Activated CD4-positive, alpha-beta T cell treated with anti-CD3 and anti-CD28 coated beads, Interleukin-10, Interleukin-2, amounts not matched to agents 100 ng/mL and 50 ng/mL, durations not matched to agents 16 hours and 8 hours (primary cell): ENCODE results near the gene CA11.
"Not testable (repeated sequence)": the region's sequence is repeated elsewhere in the genome, so short reads cannot be mapped to it uniquely, and the experiment has no call there.

Experiments used
- DNase-seq: peaks from one replicate; pipeline ENCODE4 v3.0.0-alpha.2; 2020

CA11 gene

DNA sequence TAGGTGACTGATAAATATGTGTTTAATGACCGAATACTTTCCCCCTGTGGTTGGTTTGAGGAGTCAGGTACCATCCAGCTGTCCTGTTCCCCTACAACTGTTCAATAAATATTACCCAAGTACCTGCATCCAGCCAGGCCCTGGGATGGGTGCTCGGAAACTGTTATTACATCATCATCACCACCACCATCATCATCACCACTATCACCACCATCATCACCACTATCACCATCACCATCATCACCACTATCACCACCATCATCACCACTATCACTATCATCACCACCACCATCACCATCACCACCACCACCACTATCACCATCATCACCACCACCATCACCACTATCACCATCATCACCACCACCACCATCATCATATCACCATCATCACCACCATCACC, 22.8 kb upstream of the CA11 start:
- DNase-seq = no peak

DNA sequence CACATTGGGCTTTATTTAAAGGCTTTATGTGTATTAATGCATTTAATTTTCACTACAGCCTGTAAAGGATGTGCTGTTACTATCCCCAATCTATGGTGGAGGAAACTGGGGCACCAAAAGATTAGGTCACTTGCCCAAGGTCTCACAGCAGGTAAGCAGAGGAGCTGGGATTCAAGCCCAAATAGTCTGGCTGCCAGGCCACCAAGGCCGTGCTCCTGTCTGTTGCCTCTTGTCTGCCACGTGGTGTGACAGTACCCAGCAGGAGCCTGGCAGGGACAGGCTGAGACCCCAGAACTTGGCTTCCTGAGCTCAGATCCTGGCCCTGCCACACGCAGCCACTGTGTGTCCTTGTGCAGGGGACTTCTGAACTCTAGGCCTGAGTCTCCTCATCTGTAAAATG, 22.3 kb upstream of the CA11 start:
- DNase-seq = no peak

DNA sequence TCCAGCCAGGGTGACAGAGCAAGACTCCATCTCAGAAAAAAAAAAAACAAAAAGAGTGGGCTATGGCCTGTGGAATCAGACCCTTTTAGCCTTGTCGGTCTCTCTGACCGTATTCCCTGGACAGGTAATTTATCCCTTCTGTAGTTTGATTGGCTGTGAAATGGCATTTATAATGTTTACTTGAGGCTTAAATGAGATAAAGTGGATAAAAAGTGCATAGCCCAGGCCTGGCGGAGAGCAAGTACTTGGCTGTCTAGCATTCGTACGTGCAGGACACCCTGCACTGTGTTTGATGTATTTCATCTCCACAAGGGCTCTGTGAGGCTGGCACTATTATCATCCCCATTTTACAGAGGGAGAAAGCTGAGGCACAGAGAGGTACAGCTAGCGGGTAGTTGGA, 19.8 kb upstream of the CA11 start:
- DNase-seq = no peak

DNA sequence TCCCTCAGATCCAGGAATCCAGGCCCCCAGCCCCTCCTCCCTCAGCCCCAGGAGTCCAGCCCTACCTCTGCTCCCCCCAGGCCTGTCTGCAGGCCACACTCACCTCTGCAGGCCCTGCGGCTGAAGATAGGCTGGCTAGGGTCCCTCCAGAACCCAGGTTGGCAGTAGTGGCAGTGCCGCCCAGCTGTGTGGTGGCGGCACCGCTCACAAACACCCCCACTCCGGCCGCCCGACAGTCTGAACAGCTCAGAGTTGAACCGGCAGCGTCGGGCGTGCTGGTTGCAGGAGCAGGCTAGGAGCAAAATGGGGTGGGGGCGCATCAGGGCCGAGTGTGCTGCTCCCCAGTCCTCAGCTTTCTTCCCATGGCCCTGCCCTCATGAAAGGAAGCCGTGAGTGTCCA, 18.5 kb upstream of the CA11 start:
- no peak for DNase-seq

DNA sequence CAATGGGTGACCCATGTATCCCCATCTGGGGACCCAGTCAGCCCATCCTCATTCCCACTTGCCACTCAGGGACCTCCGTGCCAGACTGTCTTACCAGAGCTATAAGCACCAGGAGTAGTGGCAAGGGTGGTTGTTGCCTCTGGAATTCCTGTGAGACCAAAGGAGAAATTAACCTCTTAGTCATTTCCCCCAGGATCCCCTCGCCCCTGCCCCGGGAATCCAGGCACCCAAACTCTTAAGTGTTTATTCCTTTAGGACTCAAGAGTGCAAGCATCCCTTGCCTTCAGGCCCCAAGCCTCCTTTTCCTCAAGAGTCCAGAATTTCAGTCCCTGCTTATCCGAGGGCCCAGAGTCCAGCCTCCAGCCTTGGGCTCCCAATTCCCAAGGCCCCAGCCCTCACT, 17.7 kb upstream of the CA11 start:
- no peak for DNase-seq

DNA sequence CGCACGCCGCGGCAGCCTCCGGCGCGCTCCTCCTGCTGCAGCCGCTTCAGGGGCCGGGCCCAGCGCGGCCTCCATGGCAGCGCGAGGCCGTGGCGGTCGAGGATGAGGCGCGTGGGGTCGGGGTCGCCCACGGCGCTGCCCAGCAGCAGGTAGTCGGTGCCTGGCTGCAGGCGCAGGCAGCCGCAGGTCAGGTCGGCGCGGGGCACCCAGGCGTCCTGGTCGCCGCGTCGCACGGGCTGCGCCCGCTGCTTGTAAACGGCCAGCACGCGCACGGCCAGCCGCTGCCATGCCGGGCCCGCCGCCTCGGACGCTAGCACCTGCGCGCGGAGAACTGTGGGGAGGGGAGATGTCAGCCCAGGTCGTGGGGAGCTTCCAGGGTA, 15.7 kb upstream of the CA11 start:
- no peak for DNase-seq

DNA sequence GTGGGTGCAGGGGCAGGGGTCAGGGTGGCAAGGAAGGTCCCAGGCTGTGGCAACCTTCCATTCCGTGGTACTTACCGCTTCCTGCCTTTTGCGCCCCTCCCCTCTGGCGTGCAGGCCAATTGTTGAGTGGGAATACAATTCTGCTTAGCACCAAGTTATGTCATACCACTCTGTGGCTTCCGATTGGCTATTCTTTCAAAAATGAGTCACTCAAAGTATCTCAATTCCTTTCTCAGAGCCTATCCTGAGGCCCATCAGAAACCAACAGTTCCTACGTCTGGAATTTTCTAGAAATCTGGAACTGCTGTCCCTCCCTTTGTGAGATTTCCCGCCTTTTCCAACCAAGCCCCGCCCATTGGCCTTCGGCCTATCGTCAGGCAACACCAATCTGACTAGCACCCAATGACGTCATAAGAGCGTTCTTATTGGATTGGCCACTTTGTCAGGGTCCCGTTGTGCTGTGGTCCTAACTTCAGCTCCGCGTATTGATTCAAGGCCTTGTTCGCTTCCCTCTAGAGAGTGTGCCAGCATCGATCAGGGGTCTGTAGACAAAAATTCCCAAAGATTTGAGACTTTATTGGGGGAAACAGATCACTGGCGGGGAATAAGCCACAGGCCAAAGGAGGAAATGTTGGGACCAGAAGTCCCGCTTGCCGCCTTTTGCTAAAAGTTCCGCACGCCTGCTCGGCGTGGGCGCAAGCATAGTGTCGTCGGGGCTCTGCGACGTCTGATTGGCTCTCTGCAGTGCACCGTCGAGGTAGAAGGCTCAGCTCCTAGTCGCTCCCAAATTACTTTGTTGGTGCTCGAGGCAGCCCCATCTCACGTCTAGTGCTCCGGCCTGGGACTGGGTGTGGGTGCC, 15.1 kb upstream of the CA11 start:
- peak; percentile 95 for DNase-seq

DNA sequence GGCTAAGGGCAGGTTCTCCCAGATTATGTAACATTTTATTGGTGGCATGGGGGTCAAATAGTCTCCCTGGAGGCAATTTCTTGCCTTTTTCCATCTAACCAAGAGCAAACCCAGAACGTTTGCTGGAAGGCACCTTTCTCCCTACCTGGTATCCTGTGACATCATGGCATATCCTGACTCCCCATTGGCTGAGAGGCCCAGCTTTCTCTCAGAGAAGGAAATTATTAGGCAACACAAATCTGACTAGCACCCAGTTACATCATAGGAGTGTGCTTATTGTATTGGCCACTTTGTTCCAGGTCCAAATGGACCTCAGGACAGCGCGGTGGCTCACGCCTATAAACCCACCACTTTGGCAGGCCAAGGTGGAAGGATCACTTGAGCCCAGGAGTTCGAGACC, 13.8 kb upstream of the CA11 start:
- no peak for DNase-seq

DNA sequence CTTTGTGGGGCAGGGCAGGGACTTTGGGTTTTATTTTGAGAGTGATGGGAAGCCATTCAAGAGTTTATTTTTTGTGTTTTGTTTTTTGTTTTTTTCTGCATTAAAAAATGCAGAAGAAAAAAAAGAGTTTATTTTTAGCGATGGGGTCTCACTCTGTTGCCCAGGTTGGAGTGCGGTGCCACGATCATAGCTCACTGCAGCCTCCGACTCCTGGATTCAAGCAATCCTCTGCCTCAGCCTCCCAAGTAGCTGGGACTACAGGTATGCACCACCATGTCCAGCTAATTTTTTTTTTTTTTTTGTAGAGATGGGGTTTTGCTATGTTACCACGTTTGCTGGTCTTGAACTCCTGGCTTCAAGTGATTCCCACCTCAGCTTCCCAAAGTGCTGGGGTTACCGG, 12.5 kb upstream of the CA11 start:
- no peak for DNase-seq

DNA sequence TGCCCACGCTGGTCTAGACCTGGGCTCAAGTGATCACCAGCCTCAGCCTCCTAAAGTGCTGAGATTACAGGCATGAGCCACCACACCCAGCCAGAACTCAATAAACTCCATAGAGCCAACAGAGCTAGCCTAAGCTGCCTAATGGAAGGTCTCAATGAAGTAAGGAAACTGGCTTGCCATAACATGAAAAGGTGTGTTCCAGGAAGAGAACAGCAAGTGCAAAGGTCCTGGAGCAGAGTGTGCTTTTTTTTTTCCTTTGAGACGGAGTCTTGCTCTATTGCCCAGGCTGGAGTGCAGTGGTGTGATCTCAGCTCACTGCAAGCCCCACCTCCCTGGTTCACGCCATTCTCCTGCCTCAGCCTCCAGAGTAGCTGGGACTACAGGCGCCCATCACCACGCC, 11.8 kb upstream of the CA11 start:
- DNase-seq = not testable (repeated sequence)

DNA sequence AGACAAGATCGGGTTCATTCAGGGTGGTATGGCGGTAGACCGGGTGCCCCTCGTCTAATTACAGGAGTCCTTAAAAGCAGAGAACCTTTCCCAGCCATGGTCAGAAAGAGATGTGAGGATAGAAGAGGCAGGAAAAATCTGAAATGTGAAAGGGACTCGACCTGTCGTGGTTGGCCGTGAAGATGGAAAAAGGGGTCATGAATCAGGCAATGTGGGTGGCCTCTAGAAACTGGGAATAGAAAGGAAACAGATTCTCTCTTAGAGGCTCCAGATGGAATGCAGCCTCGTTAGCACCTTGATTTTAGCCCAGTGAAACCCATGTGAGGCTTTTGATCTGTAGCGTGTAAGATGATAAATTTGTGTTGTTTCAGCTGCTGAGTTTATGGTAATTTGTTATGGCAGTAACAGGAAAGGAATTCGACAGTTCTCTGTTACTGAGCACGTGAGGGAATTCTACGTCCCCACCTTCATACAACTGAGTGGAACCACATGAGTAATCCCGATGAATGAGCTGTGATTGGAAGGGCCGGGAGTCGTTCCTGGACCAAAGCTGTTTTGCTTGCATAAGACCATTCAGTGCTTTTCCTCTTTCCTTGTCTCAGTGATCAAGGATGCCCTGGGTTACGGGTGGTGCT, 11.0 kb upstream of the CA11 start:
- DNase-seq = no peak

DNA sequence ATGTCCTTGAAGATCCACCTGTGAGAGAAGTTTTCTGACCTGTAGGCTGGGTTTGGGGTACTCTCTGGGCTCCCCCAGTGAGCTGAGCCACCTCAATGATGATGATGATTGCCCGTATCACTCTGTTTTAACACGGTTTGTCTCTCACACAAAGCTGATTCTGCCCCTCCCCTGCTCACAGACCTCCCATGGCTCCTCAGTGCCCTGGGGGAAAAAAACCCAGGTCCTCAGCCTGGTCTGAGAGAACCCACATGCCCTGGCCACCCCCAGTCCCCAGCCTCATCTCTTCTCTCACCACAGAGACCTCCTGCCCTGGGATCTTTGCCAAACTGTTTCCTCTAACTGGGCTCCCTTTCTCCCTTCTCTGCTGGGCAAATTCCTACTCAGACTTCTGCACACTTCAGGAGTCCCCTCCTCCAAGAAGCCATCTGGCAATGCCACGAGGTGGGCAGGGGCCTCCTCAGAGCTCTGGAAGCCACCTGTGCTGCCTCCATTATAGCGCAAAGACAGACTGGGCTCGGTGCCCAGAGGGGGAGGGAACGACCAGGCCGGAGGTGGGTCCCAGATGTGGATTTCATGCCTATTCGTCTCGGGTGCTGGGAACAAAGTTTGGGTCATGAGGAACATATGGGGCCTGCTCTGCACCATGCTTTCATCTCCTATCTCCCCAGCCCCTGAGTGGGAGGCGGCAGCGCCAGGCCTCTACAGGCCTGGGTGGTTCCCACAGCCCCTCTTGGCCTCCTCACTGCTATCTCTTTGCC, 8.5 kb upstream of the CA11 start:
- DNase-seq = no peak

DNA sequence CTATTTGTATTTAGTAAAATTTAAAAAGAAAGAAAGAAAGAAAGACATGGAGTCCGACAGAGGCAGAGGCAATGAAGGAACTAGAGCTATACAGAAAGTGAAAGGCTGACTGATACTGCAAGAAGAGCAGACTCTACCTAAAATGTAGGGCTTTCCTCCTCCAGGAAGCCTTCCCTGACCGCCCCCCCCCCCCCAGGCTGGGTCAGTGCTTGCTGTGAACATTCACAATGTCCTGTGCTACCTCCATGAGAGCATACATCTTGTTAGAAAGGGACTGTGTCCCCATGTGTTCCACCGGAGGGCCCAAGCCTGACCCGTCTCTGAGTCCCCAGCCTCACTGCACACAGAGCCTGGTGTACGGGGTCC, 5.7 kb upstream of the CA11 start:
- DNase-seq = no peak

DNA sequence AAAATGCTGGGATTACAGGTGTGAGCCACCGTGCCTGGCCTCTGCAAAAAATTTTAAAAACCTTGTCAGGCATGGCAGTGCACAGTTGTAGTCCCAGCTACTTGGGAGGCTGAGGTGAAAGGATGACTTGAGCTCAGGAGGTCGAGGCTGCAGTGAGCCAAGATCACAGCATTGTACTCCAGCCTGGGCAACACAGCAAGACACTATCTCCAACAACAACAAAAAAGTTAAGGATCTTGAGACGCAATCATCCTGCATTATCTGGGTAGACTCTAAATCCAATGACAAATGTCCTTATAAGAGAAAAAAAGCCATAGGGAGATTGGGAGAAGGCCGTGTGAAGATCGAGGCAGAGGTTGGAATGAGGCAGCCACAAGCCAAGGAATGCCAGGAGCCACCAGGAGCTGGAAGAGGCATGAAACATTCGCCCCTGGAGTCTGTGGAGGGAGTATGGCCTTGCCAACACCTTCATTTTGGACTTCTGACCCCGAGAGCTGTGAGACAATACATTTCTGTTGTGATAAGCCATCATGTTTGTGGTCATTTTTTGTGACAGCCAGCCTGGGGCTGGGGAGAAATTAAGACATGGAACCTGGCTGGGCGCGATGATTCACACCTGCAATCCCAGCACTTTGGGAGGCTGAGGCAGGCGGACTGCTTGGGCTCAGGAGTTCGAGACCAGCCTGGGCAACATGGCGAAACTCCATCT, 5.1 kb upstream of the CA11 start:
- DNase-seq = no peak

DNA sequence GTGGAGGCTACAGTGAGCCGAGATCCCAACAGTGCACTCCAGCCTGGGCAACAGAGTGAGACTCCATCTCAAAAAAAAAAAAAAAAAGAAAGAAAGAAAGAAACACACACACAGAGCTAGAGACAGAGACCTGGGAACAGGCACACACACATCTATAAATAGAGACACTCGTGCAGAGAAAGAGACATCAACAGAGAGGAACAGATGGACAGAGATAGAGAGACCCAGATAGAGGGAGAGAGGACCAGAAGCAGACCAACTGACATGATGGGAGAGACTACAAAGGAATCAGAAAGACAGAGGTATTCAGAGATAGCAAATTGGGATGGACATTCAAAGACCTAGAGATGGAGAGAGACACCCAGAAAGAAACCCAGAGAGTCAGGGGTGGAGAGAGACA, 2.1 kb upstream of the CA11 start:
- DNase-seq = no peak

DNA sequence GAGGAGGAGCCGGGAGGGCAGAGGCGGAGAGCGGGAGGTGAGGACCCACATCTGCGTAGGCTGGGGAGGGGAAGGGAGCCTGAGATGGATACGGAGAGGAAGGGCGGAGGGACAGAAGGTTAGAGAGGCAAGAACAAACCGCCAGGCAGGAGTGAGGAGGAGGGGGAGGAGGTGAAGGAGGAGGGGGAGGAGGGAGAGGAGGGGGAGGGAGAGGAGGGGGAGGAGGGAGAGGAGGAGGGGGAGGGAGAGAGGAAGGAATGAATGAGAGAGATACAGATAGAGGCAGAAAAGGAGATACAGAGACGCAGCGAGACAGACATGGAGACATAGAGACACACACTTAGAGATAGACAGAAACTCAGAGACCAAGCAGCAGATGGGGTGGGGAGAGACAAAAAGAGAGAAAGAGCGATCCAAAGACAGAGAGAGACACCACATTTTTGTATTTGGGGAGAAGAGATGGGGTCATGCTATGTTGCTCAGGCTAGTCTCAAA, 782 bp upstream of the CA11 start:
- no peak for DNase-seq

DNA sequence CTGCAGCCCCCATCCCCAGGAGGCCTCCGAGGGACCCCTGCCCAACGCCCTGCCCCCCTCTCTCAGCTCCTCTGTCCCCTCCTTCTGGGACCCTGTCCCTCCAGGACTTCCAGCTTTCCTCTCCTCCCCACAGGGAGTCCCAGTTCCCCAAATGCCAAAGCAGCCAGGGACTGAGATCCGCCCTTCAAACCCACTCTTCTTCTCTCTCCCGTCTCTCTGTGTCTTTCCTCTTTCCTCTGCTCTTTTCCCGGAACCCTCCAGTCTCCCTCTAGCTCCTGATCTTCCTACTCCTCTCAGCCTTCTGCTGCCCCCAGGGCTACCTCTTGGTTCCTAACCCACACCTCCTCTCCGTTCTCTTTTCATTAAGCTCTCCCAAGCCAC, 377 bp downstream of the CA11 start:
- no peak for DNase-seq

DNA sequence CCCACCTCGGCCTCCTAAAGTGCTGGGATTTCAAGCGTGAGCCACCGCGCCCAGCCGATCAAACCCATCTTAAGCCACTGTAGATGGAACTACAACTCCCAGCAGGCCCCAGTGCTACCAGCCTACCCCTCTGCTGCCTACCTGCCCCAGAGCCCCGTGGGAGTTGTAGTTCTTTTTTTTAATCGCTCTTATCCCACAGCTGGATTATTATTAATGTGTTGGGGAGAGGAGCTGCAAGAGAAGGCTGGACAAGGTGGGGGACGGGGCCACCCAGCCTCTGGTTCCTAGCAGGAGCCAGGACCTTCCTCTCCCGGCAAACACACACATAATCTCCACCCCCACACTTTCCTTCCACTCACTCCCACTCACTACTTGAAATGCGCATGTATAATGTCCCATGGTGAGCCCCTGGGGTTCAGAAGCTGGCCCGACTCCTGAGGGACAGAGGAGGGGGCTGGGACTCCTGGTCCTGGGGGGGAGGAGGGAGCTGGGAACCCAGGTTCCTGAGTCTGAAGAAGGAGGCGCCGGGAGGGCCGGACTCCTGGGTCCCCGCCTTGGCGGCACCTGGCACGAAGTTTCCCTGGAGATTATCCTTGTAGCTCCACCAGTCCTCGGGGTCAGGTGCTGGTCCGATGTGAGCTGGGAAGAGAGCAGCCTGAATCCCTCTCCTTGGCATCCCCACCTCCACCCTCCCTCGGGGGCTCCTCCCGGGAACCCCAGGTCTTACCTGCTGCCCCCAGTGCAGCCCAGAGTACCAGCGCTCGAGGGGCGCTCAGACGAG, 958 bp downstream of the CA11 start:
- DNase-seq = peak; percentile 83

DNA sequence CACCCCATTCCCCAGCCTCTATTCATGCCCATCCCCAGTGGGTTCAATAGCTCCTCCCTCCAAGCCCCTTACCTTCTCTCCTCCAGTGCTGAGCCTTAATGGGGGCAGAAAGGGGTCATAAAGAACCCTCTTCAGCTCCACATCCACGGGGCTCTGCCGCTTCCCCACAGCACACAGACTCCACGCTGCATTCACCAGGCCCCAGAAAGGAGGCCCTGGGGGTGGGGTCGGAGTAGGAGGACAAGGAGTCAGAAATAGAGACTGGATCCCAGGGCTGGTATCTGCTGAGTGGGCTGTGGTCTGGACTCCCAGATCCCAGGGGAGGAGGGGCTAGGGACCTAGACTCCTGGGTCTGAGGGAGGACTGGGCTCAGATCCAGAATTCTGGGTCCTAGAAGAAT, 1.6 kb downstream of the CA11 start:
- DNase-seq = no peak

DNA sequence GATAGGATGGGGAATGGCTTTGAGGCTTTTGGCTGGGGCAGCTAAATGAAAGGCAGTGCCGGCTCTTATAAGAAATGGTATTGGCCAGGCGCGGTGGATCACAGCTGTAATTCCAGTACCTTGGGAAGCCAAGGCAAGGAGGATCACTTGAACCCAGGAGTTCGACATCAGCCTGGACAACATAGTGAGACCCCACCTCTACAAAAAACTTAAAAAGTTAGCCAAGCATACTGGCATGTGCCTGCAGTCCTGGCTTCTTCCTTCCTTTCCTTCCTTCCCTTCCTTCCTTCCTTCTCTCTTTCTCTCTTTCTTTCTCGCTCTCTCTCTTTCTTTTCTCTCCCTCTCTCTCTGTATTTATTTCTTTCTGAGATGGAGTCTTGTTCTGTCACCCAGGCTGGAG, 3.1 kb downstream of the CA11 start:
- DNase-seq = no peak

DNA sequence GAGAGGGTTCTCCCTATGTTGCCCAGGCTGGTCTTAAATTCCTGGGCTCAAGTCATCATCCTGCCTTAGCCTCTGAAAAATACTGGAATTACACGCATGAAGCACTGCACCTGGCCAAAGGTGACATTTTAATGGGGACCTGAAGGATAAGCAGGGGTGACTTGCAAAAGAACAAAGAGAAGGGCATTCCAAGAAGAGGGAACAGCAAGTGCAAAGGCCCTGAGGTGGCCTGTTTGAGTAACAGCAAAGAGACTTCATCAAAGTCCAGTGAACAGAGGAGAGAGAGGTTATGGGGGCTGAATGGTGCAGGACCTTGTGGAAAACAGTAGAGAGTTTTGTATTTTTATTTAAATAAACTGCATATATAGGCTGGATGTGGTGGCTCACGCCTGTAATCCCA, 4.1 kb downstream of the CA11 start:
- no peak for DNase-seq
